HG03108 (cell line): Measurements from ENCODE around the gene PACRG.

ENCODE experiments used
- ATAC-seq: cut with Tn5 transposase; IDR thresholded peaks from one replicate; pipeline ENCODE4 v1.9.1; 2021; ENCODE audit warnings: moderate library complexity; ENCODE audit not compliant: unreplicated experiment

The PACRG gene

DNA sequence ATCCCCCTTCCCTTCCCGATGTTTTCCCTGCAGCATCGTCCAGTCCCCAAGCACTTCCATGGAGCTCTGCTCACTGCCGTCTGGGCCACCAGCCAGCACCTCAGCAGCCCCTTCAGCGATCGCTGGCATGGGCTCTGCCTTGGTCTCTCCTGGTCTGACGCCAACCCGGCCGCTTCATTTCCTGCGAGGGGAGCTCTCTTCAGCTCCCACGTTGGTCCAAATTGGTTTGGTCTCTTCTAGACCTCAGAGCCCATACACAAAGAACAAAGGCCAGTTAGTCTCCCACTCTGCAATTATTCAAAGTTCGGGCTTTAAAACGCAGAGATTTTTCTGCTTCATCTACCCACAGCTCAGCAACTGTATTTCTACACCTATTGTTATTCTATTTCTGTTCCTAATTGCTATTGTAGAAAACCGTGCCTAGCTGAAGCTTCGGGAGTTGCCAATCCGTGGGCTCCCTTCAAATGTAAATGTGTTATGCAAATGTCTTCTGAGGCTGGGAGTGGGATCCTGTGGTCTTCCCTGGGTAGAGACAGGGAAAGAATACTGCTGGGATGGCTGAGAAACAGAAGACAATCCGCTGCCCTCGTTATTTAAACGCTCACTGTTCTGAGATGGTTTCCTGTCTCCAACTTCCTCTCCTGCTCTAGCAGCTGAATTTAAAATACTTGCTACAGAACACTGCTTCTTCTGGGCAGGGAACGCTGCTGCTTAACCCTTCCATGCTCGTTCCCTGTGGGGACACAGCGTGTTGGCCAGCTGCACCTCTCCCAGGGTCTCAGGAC is 532.5 kb downstream of the PACRG start:
- ATAC-seq, result no peak

DNA sequence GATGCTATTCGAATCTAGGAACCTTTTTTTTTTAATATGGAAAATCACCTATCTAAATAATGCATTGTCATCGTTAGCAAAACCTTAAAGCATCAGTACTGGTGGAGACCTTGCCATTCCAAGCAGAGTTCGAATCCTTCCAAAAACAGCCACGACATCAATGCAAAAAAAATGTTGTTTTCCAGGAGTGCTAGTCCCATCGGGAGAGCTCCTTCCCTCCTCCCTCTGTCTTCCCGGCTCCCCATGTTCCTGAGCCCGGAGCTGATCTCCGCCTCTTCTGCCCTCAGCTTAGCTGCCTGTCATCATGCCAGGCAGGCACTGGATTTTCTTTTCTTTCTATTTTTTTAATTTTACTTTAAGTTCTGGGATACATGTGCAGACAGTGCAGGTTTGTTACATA is 533.1 kb downstream of the PACRG start:
- no peak for ATAC-seq

DNA sequence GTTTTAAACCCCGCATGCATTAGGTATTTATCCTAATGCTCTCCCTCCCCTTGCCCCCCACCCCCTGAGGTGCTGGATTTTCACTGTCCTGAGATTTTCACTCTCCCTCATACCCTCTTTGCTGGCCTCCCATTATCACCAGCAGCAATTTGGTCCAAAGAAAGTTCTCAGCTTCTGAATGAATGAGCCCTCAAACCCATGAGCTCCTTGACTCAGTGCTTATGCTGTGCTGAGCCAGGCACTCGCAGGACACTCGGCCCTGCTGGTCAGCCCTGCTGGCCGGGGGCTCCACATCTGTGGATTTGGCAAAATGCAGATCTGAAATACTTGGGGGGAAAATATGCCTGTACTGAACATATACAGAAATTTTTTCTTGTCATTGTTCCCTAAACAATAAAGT is 533.6 kb downstream of the PACRG start:
- ATAC-seq, result no peak

DNA sequence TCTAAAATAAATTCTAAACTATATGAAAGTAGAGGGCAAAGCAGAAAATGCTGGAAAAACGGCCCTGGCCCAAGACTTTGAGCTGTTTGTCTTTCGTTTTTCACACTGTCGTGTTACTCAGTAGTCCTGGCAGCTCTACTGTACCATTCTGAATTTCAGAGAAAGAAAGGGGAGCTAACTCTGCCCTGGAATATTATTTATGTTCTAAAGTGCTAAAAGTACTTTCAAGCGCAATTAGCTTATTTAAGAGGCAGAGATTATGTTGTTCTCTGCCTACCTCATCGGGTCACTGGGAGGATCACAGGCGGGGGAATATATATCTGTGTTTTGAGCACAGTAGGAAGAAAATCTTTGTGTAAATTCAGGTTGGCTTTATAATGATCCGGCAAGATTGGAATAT is 534.3 kb downstream of the PACRG start:
- ATAC-seq, result no peak

DNA sequence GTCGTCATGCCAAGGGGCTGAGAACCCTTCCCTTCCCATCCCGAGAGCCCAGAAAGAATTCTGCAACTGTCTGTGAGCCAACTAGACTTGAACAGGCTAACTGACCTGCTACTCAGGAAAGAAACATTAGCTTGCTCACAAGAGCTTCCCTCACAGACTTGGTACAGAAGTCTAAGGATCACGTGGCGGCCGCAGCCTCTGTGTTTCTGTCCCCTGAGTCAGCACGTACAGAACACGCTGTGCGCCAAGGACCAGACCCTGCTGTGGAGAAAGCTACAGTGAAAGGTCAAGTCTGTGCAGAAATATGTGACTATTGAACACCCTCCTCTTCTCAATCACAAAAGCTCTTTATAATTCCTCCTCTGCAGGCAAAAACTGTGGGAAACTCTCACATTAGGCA is 535.4 kb downstream of the PACRG start:
- ATAC-seq, result no peak

DNA sequence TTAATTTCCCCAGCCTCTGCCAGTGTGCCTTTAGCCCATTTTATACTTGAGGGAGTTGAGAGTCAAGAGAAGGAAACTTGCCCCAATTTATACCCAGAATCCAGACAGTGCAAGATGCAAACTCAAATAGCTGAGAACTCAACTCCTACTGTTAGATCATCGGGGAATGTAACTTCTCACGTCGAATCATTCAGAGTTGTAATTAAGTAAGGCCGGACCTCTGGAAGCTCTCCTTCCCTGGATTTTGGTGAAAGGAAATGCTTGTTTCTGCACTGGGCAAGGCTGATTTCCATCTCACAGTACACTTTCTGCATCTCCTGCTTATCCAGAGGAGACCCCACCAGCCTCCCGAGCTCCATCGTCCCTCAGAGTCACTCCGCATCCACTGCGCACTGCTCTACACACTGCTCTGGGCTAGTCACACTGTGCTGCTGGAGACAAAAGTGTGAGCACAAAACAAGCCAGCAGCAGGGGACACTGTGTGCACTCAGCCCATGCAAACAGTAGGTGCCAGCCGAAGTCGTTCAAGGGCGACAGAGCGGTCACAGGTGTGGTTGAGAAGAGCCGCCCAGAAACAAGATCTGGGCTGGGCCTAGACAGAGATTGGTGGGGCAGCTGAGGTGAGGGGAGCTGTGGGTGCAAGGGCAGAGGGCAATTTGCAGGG is 536.4 kb downstream of the PACRG start:
- ATAC-seq, result no peak

DNA sequence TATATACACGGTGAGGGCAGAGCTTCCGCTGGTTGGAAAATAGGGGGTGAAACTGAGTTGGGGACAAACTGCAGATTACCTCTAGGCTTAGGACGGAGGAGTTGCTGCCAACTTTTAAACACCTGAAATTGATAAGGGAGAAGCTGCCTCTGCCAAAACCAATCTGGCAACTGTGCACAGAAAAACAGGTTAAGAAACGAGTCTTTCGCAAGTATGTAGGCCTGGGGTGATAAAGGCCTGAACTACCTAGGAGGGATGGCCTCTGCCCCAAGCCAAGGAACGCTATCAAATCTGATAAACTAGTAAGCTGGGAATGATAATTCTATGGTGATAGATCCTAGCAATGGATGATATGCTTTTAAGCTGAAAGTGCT is 536.9 kb downstream of the PACRG start:
- no peak for ATAC-seq

DNA sequence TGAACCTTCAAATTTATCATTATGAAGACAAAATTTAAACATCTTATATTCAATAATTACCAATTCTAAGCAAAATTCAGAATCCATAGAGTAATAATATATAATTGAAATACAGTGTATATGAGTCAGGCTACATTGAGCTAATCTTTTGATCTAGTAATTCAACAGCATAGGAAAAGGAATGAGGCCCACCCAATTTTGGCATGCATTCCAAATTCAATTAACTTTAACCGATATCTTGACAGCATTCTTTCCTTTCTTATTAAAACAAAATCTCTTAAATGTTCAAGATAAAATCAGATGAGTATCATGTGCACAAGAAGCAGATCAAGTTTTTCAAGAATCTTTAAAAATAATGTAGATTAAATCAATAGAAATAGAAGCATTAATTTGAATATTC is 553.9 kb downstream of the PACRG start:
- no peak for ATAC-seq

DNA sequence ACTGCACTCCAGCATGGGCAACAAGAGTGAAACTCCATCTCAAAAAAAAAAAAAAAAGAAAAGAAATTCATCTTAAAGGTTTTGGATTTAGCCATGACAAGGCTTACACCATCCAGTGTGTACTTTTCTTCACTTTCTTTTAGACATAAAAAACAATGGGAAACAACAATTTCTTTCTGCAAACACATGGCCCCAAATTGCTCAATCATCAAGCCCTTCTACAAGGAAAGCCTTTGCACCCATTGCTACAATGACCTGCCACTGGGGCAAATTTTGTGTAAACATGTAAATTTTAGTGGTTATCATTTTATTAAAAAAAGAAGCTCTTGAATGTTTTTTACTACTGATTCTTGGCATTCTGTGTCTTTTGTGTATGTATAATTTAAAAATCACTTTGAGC is 554.9 kb downstream of the PACRG start:
- no peak for ATAC-seq

DNA sequence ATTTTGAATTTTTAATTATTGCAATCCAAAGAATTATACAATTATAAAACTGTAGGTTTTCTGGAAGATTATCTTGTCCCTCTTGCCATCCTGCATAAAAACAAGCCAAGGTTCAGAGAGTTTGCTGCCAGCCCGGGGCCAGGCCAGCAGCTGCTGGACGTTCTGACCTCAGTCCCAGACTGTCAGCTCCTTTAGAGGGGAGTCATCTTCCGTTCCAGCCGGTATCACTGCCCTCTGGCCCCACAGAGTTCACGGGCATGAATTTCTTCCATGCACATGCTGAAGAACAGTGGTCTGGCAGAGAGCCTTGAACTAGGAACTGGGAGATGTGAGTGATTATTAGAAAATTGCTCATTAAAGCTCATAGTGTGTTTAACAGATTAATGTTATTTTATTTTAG is 556.4 kb downstream of the PACRG start:
- ATAC-seq, result no peak

DNA sequence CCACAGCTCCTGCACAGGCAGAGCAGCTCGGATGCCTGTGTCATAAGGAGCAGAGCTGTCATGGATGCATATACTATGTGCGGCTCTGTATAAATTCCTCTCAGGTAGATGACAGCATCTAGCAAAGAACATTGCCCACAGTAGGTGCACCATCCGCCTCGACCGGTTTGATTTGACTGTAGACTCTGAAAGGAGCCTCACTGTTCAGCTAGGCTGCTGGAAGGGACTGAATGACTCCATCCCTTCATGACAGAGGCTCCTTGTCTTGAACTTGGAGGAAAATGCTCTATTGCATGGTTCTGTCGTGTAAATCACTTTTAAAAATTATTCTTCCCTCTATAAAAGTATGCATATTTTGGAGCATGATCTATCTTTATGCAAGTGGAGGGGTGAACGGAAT is 557.9 kb downstream of the PACRG start:
- no peak for ATAC-seq

DNA sequence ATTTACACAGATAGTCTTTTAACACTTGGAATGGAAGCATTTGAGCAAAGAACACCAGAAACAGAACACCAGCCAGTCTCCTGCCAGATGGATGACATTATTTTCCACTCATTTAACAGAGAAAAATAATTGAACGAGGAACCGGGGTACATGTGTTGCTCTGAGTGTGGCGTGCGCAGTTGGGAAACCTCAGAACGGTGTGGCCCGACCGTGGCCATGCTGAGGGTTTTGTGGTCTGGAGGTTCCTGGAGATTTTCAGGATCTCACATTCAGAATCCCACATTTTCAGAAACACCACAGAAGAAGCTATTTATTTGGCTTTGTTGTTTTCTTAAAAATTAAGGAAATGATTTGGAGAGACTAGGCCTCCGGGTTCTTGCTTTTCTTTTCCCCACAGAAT is 559.9 kb downstream of the PACRG start:
- no peak for ATAC-seq

DNA sequence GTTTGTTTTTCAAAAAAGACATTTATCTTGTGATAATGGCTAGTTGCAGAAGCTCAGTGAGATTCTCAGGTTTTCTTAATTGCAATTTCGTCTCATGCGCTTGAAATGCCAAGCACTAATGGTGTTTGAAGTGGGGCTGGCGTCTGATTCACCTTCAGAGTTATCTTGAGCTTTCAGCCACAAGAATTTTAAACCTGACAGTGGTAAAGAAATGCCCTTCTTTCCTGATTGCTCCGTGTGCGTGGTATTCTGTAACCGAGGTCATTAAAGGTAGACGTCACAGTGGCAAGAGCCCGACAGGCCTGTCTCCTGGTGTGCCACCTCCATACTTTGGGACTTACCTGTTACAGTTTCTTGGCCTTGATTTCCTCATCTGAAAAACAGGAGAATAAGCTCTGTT is 560.3 kb downstream of the PACRG start:
- ATAC-seq, result no peak

DNA sequence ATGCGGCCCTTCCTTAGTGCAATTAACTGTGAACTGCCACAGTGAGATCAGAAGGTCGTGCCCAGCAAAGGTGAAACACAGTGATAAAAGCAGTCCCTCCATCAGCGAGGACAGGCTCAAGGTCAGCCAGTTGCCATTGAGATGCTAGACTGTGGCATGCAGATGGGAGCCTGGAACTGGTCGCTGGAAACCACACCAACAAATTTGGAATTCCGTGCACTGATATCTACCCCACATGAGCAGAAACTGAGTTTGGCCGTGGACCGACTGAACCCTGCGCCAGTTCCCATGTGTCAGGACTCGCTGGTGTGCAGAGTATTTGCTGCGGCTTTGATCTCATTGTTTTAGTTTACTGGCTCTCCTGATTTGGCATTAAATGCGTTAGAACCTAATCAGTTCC is 561.1 kb downstream of the PACRG start:
- ATAC-seq, result no peak

DNA sequence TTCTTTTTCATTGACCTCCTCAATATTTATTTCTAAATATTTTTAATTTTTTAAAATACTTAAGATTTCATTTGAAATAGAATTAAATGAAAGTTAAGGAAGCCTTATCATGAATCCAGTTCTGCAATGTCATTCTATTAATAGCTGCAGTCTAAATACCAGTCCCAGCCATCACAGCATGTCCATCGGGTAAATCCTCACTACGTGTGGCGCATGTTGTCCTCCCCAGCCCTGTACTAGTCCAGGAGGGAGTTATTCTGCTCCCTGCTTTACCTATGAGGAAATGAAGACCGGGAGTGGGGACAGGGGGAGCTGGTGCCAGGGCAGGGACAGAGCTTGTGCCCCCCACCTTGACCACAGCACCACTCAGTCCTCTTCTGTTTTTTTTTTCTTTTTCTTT is 561.7 kb downstream of the PACRG start:
- ATAC-seq, result no peak

DNA sequence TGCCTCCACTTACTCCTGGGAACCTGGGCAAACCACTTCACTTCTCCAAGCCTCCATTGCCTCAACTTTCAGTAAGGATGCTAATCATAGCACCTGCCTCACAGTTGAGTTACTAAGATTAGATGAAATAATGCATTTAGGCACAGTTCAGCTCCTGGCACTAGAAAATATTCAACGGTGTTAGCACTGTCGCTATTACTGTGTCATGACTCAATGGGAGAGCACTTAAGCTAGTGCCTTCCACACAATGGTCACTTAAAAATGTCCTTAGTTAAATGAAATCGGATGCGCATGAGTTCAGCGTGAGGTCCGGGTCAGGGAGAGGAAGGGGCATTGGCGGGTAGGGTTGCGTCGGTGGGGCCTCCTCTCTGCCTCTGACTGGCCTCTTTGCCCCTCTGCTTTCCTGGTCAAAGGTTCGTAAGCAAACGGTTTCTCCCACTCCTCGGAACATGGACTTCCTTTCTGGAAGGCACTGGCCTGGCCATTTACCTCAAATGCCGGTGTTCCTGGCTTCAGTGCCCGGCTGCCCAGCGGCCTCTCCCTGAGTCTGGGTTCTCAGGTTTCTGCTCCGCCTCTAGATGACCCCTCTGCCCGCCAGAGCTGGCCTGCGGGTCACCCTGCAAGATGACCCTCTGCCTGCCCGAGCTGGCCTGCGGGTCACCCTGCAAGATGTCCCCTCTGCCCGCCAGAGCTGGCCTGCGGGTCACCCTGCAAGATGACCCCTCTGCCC is 562.9 kb downstream of the PACRG start:
- ATAC-seq, result no peak

DNA sequence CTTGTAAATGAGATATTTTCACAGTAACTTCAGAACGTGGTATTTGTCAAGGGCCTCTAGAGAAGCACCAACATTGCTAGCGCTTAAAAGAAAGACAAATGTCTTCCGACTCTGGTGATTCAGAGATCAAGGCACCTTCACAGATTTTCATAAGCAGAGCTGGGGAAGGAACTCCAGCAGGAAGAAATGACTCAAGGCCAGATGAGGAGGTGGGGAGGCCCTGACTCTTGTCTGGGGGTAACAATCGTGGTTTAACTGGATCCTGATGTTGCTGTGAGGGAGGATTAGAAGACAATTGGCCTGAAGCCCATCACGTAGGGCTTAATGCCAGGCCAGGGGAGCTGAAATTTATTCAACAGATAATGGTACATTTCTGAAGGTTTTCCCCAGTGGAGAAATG is 563.8 kb downstream of the PACRG start:
- no peak for ATAC-seq

DNA sequence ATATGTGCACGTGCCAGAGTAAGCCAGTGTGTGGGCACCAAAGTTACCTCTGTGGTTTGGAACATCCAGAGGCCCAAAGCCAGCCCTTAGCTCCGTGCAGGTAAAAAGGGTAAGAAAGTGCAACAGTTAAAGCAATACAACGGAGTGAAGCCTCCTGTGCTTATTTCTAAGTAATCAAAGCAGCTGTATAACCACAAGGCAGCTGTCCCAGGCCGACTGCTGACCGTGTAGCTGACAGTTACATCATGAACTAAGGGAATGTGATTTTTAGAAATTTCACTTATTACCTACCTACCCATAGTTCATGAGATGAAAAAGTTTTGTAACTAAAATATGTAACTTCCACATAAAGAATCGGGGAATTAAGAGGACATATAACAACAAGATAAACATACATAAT is 565.5 kb downstream of the PACRG start:
- no peak for ATAC-seq

DNA sequence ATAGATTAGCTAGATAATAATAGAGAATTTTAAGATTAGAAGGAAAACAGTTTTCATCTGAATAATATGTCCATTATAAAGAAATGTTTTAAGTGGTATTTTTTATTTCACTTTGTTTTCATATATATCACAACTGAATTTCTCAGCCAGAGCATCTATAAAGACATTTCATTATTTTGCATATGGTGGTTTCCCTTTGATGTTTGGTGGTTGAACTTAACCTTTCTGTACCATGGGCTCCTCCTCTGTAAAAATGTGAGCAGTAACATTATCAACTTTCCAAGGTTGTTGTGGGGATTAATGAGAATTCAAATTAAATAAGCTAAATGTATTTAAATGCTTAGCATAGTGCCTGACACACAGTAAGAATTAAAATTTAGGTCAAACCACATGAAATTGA is 567.0 kb downstream of the PACRG start:
- no peak for ATAC-seq

DNA sequence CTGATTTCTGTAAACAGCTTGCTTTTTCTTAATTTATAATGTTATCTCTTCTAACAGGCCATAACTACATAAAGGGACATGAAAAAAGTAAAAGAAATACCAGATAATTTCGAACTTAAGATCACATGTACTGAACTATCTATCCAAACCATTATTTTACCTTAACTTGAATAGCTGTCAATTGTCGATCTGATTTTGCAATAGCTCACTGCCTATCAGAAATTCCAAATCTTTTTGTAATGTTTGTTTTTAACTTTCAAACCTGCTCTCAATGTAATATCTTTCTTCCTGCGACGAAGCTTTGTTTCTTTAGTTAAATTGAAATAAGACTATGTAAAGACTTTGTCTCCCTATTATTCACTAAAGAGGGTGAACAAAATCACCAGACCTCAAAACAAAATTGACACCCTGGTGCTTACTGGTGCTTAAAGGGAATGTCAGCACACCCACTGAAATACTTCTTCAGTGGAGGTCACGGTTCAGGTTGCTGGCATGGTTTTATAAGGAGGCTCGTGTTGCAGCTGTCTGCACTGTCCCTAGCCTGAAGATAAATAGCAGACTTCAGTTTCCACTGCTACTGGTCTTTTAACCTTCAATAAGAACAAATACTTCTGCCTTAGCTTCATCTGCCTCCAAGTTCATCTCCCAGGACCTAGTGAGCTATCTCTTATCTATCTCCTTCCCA is 569.2 kb downstream of the PACRG start:
- ATAC-seq, result no peak

DNA sequence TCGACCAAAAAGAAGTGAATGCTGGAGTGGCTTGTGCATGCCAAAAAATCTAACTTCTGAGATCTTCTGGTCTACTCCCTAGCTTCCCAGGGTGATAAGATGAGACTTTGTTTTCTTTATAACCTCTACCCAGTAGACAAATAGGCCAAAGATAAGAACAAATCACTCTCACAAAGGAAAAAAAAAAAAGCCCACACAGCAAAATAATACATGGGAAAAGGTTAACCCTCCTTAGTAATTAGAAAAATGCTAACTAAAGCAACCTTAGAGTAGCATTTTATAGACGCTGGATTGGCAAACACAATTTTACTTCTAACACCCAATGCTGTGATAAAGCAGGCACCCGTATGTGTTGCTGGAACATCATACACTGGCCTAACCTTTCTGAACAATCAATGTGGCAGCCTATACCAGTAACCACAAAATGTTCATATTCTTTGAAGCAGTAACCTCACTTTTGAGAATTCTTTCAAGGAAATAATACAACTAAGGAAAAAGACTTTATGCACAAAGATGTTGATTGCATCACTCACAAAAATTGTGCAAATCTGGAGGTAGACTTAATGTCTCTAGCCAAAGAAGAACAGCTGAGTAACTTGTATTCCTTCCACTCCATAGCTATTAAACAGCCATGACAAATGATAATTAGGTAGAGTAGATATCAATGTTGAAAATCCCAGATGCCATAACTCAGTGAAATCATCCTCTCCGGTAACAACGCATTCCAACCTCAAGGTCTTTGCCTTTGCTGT is 570.5 kb downstream of the PACRG start:
- ATAC-seq, result no peak
